Cardiac fibroblast (primary cell): ENCODE measurements around the gene NSMF.

ENCODE experiments used
- DNase-seq, 2 donors: peaks; one replicate each; pipeline versions ENCODE4 v3.0.0 to v3.0.0-alpha.2; 2010; ENCODE audit warnings: low read depth in 2 of 2
- H3K4me3 ChIP-seq, 2 donors: replicated peaks in 1 of 2; 1 replicate in 1 of 2; 2 replicates in 1 of 2; pipeline ENCODE4 v1.5.1; 2011; ENCODE audit warnings: low read depth in 2 of 2, low read length in 2 of 2, mild to moderate bottlenecking in 2 of 2, moderate library complexity in 1 of 2
- TF ChIP-seq, protein P1 (sequence below): IDR thresholded peaks from one replicate; pipeline ENCODE4 v1.5.1; 2011; ENCODE audit warnings: low read depth, mild to moderate bottlenecking, low read length, inconsistent platforms

NSMF gene

DNA sequence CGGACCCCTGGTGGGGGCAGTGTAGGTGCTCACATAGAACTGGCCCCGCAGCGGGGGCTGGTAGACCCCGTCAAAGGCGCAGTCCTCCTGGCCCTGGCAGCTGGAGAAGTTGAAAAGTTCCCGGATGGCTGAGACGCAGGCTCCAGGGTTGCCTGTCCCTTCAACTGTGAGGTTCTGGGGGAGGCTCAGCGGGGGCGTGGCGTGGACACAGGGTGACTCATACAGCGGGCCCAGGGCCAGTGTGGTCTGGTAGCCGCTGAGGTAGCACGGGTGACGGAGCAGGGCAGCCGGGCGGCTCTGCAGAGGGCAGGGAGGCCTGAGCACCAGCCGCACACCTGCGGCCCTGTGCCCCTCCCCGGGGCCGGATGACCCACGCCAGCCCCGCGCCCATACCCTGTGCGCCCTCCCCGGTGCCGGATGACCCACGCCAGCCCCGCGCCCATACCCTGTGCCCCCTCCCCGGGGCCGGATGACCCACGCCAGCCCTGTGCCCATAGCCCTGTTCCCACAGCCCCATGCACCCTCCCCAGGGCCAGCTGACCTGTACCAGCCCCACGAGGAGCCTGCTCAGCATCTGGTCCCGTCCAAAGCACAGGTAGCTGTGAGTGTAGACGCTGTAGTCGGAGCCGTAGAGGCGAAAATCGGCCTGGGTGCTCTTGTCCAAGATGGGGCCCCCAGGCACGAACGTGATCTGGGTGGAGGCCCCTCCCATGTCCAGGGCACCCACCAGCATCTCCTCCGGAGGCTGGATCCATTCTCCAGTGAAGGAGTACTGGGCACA, 23.0 kb downstream of the NSMF start:
- TF ChIP-seq, protein P1, sequence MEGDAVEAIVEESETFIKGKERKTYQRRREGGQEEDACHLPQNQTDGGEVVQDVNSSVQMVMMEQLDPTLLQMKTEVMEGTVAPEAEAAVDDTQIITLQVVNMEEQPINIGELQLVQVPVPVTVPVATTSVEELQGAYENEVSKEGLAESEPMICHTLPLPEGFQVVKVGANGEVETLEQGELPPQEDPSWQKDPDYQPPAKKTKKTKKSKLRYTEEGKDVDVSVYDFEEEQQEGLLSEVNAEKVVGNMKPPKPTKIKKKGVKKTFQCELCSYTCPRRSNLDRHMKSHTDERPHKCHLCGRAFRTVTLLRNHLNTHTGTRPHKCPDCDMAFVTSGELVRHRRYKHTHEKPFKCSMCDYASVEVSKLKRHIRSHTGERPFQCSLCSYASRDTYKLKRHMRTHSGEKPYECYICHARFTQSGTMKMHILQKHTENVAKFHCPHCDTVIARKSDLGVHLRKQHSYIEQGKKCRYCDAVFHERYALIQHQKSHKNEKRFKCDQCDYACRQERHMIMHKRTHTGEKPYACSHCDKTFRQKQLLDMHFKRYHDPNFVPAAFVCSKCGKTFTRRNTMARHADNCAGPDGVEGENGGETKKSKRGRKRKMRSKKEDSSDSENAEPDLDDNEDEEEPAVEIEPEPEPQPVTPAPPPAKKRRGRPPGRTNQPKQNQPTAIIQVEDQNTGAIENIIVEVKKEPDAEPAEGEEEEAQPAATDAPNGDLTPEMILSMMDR, result no peak
- no peak overlapping the region for H3K4me3 ChIP-seq
- peak; percentile 87 for DNase-seq

DNA sequence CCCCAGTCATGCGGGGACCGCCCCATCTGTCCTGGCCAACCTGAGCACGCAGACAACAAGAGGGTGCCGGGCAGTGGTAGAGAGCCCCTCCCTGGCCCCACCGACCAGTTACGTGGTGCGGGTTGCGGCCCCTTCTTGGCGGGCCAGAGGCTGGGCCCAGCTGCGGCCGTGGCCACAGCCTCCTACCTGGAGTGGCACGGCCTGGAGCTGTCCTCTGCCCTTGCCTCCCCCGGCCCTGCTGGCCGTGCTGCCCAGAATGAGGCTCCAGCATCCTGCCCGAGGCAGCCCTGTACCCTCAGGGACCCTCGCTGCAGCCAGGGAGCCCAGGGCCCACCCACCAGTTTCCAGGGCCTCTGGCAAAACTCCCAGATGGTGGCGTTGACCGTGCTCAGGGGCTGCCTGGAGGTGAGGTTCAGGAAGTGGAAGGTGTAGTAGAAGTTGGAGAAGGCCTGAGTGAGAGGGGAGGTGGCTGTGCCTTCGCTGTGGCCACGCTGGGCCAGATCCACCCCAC, 23.7 kb downstream of the NSMF start:
- H3K4me3 ChIP-seq, result no peak overlapping the region
- DNase-seq, result no peak
- TF ChIP-seq, protein P1, result no peak

DNA sequence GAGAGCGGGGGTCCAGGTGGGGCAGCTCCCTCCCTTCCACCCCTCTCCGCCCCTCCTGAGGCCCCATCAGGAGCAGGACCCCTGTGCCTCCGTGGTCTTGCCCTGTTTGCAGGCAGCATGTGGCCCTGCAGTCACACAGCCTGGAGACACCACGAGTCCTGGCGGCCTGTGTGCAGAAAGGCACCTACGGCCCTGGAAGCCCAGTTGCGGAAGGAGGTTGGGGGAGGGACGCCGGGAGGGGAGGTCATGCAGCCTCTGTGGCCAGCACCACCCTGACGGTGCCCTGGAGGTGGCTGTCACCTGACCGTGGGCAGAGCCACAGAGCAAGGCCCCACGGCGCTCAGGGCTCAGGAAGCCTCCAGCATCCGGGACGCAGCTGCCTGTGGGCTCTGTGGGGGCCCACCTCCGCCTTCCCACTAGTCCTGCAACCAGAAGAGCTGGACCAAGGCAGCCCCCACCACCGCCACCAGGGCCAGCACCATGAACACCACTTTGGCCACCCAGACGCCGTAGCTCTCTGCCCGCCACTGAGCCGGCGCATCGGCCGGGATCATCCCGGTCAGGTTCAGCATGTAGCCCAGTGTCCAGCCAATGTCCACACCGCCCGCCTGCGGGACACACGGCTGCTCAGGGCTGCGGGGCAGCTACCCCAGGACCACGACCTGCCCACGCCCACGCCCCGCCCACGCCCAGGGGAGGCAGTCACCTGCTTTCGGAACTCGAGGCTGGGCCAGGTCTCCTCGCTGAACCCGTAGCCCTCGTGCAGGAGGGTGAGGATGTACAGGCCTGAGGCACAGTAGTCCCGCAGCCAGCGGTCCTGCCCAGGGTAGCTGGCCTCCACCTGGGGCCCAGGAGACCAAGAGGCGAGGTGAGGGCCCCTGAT, 24.4 kb downstream of the NSMF start:
- no peak overlapping the region for H3K4me3 ChIP-seq
- no peak for DNase-seq
- TF ChIP-seq, protein P1, result no peak

DNA sequence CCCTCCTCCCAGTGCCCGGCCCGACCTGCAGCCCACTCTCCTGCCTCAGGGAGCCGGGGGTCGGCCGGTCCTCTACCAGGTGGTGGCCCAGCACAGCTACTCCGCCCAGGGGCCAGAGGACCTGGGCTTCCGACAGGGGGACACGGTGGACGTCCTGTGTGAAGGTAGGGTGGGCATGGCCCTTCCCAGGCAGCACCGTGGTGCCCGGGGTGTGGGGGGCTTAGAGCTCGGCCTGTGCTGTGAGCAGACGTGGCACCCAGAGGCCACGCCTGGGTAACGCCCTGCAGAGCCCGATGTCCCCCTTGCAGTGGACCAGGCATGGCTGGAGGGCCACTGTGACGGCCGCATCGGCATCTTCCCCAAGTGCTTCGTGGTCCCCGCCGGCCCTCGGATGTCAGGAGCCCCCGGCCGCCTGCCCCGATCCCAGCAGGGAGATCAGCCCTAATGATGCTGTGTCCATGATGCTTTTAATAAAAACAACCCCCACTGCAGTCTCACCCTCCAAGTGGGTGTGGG, 25.2 kb downstream of the NSMF start:
- H3K4me3 ChIP-seq, result no peak overlapping the region
- TF ChIP-seq, protein P1, result no peak
- DNase-seq, result no peak

DNA sequence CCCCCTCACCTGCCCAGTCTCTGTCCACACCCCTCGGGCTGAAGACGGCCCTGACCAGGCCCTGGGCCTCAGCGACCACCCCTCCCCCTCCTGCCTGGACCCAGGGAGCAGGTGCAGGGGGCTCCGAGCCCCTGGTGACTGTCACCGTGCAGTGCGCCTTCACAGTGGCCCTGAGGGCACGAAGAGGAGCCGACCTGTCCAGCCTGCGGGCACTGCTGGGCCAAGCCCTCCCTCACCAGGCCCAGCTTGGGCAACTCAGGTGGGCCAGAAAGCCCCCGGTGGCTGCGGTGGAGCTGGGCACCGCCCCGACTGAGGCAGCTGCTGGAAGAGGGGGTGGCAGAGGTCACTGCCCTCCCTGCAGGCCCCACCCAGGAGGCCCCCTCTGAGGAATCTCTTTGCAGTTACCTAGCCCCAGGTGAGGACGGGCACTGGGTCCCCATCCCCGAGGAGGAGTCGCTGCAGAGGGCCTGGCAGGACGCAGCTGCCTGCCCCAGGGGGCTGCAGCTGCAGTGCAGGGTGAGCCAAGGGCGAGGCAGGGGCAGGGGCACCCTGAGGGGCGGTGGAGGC, 25.7 kb downstream of the NSMF start:
- H3K4me3 ChIP-seq, result no peak overlapping the region
- TF ChIP-seq, protein P1, result no peak
- DNase-seq, result no peak

DNA sequence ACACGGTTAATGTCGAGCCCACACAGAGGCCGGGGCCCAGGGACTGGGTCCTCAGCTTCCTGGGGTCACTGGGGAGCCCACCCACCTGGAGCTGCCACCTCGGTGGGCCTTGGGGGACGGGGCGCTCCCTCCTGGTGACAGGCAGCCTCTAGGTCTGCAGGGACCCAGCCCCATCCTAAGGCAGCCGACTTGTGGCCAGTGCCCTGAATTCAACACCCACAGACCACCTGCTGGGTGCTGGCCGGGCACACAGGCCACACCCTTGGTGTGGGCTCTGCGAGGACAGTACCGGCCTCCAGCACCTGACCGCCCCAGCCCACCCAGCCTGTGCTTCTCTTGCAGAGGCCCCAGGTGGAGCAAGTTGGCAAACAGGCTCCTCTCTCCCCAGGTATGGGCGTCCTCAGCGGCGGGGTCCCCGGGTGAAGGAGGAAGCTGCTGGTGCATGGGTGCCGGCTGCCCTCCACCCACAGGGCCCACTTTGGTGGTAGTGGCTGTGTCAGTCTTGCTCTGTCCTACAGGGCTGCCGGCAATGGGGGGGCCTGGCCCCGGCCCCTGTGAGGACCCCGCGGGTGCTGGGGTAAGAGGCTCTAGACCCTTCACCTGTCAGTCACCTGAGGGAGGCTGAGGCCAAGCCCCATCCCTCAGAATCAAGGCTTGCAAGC, 26.3 kb downstream of the NSMF start:
- no peak overlapping the region for H3K4me3 ChIP-seq
- no peak for DNase-seq
- TF ChIP-seq, protein P1, result no peak
